HS-27A (cell line): ENCODE results near the gene AP4S1.
"Not testable (repeated sequence)": the region's sequence is repeated elsewhere in the genome, so short reads cannot be mapped to it uniquely, and the experiment has no call there.

Source experiments
- DNase-seq: peaks from one replicate; pipeline ENCODE4 v3.0.0-alpha.2; 2012; ENCODE audit warnings: low read depth, missing footprints

The AP4S1 gene

GRCh38 chr14:31025367-31026076 lies at the start of gene AP4S1:
TSS of gene AP4S1 (plus strand) at chr14:31025649. CDS start at chr14:31066197, 40,548 bp downstream.
- no peak for DNase-seq

DNA sequence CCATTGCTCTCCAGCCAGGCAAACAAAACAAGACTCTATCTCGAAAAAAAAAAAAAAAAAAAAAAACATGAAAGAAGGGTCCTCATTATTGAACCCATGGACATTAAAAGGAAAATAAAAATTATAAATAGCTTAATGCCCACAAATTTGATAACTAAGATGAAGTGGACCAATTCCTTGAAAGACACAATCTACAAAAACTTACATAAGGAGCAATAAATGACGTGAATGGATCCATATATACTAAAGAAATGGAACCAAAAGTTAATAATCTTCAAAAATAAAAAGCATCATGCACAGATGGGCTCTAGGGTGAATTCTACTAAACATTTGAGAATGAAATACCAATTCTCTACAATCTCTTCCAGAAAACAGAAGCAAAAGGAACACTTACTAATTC lies 47.7 kb upstream of the AP4S1 start:
- no peak for DNase-seq

DNA sequence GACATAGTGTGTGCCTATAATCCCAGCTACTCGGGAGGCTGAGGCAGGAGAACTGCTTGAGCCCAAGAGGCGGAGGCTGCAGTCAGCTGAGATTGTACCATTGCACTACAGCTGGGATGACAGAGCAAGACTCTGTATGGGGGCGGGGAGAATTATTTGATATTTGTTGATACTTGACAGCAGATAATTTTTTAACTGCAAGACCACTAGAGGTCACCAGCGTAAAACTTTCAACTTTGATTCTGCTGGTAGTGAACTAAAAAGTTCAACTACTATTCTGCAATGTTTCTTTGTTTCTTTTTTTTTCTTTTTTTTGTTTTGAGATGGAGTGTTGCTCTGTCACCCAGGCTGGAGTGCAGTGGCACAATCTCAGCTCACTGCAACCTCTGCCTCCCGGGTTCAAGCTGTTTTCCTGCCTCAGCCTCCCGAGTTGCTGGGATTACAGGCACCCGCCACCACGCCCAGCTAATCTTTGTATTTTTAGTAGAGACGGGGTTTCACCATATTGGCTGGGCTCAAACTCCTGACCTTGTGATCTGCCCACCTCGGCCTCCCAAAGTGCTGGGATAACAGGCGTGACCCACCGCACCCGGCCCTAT lies 45.2 kb upstream of the AP4S1 start:
- DNase-seq = peak; percentile 51

- DNase-seq = no peak
Observed at GRCh38 chr14:30980980-30981379, 44.5 kb upstream of the AP4S1 start.

- no peak for DNase-seq
Observed at GRCh38 chr14:30982533-30982932, 42.9 kb upstream of the AP4S1 start.

DNA sequence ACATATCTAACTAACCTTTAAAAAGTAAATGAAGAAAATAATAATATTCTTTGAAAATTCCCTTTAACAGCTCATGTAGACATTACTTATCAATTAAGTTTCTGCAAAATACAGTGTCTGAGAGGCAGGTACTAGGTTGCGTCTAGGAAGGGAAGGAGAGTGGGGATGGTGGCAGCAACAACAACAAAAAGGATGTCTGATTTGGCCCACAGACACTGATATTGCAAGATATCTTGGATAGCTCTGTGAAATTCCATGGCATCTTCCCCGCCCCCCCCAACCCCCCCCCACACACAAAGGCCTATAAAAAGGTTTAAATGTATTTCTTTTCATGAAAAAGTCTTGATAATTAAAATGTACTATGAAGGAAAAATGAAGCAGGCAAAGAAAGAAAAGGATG lies 41.6 kb upstream of the AP4S1 start:
- no peak for DNase-seq

- no peak for DNase-seq
Observed at GRCh38 chr14:30985796-30986195, 39.7 kb upstream of the AP4S1 start.

DNA sequence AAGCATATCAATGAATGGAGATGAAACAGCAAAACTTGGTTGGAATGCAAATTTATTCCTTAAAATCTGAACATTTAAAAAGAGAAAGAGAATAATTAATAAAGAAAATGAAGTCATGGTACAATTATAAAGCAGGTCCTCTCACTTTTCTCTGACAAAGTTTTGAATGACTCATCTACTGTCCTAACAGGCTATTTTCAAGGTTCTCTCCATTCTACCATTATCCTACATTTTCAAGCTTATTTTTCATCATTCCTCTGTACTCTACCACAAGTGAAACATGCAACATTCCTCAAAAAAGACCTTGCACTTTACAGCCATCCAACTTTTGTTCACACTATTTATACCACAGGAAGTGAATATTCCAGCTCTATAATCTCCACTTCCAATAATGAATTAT lies 36.9 kb upstream of the AP4S1 start:
- no peak for DNase-seq

DNA sequence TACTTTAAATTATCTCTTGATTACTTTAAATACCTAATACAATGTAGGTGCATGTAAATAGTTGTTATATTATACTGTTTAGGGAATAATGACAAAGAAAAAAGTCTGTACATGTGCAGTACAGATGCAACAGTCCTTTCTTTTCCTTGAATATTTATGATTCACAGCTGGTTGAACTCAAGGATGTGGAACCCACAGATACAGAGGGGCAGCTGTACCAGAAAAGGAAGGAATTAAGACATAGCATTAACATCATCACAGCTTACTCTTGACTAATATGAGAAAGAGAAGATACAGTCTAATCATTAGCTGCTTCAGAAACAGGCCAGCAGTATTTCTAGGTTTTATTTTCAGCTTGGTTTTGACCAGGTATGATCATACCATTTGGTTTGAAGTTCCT lies 34.7 kb upstream of the AP4S1 start:
- no peak for DNase-seq

GRCh38 chr14:30991408-30991807 lies 34.0 kb upstream of the AP4S1 start:
- no peak for DNase-seq

DNA sequence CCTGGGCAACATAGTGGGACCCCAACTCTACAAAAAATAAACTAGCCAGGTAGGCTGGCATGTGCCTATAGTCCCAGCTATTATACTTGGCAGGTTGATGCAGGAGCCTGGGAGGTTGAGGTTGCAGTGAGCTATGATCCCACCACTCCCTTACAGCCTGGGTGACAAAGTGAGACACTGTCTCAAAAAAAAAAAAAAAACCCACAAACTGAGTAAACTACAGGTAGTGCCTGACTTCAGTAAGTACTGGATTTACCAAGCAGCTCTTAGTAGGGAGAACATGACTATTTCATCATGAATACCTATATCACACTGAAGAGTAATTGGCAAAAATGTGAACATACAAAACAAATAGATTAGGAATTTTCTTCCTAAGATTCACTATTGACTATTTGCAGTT lies 32.4 kb upstream of the AP4S1 start:
- DNase-seq = no peak

DNA sequence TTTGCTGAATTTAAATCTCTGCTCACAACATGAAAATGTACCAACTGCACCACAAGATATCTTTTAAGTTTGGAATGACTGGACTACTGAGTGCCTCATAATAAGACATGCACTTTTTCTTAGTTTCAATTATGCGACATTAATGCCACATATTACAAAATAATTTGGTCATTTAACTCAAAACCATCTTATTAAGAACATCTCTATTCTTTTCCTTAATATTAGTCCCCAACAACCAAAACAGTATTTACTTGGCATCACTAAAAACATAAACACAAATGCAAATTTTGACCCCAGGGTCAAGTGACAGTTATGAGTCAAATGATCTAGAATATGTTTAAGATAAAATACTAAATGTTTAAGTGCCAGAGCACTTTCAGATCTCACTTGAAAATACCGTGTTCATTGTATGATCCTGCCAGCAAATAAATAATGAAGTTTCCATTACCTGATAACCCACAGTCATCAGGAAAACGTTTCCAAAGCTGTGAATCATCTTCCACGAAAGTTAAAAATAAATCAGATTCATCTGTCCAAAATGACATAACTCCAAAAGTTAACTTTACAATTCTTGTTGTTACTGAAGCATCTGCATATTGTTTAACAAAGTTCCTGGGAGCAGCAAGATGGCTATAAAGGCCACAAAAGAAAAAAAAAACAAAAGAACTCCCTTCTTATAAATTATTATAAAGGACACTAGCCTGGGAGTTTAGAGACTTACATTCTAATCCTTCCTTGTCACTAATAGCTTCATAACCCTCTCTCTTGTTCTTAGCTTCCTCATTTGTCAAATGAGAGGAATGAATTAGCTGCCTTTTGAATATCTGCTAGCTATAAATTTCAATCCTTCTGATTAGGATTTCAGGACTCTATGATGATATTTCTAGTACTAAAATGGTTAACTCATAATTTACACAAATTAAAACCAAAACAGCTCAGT lies 30.5 kb upstream of the AP4S1 start:
- DNase-seq = no peak

- no peak for DNase-seq
Observed at GRCh38 chr14:30995689-30996088, 29.8 kb upstream of the AP4S1 start.

- DNase-seq = no peak
Observed at GRCh38 chr14:30996892-30997659, 28.4 kb upstream of the AP4S1 start.

GRCh38 chr14:30998100-30998706 lies 27.2 kb upstream of the AP4S1 start:
- no peak for DNase-seq

DNA sequence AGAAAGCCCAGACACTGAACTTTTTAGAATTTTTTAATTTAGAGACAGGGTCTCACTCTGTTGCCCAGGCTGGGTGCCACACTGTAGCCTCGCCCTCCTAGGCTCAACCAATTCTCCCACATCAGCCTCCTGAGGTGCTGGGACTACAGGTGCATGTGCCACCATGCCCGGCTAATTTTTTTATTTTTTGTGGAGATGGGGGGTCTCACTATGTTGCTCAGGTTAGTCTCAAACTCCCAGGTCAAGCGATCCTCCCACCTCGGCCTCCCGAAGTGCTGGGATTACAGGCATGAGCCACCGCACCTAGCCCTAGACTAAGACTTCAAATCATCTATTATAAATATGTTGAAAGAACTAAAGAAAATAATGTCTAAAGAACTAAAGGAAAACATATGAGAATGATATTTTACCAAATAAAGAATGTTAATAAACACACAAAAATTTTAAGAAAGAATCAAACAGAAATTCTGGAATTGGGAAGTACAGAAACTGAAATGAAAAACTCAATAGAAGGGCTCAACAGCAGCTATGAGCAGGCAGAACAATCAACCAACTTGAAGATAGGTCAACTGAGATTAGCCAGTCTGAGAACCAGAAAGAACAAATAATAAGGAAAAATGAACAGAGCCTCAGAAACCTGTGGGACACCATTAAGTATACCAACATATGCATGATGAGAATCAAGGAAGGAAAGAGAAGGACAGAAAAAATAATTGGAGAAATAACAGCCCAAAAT lies 26.2 kb upstream of the AP4S1 start:
- DNase-seq = no peak

DNA sequence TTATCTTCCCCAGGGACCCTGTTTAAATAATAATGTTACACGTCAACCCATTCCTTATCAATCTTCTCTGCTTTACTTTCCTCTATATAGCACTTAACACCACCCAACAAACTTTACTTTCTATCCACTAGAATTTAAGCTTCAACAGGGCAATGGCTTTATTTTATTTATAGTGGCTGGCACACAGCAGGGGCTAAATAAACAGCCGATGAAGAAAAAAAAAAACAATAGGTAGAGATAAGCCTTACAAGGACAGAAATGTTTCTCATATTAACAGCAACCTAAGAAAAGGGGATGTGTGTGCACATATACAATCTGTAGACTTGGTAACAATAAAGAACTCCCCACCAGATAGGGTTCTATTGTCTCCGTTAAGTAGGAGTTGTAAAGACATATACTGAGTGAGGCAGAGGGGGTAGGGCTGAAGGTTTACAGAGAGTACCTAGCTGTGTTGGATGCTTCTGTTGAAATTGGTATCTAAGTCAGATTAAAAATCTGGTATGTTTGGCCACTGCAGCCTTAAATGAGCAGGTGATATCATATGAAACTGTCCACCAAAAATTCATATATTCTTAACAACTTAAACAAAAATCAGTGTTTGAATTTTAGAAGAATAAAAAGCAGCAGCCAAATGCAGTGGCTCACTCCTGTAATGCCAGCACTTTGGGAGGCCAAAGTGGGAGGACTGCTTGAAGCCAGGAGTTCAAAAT lies 24.7 kb upstream of the AP4S1 start:
- DNase-seq = no peak

DNA sequence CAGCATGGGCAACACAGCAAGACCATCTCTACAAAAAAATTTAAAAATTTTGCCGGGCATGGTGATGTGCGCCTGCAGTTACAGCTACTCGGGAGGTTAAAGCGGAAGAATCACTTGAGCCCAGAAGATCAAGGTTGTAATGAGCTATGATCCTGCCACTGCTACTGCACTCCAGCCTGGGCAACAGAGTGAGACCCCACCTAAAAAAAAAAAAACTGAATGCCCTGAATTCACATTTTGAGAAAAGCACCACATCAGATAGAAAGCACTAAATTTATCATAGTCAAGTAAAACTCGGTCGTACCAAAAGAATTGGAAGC lies 24.1 kb upstream of the AP4S1 start:
- no peak for DNase-seq

DNA sequence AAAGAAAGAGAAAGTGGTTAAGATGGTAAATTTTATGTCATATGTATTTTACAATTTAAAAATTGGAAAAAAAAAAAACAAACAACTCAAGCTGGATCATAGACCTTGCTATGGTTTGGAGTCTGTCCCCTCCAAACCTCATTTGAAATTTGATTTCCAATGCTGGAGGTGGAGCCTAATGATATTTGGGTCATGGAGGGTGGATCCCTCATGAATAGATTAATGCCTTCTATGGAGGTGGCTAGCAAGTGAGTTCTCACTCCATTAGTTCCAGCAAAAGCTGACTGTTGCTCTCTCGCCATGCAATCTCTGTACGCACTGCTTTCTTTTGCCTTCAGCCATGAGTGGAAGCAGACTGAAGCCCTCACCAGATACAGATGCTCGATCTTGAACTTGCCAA lies 22.2 kb upstream of the AP4S1 start:
- DNase-seq = no peak

DNA sequence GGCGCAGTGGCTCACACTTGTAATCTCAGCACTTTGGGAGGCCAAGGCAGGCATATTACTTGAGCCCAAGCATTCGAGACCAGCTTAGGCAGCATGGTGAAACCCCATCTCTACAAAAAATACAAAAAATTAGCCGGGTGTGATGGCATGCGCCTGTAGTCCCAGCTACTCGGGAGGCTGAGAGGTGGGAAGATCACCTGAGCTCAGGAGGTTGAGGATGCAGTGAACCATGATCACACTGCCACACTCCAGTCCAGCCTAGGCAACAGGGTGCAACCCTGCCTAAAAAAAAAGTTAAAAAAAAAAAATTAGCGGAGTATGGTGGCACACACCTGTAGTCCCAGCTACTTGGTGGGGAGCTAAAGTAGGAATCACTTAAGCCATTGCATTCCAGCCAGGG lies 21.4 kb upstream of the AP4S1 start:
- DNase-seq = not testable (repeated sequence)

DNA sequence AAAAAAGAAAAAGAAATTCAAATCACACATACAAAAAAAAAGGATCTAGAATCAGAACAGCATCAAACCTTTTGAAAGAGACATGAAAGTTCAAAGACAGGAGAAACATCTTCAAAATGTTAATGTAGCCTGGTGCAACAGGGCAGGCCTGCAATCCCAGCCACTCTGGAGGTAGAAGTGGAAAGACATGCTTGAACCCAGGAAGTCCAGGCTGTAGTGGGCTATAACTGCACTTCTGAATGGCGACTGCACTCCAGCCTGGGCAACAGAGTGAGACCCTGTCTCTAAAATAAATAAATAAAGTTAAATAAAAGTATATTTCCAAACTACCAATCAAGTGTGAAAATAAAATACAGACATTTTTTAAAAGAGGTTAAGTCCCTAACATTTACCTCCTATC lies 18.7 kb upstream of the AP4S1 start:
- DNase-seq = no peak
